NCI-H510A treated with DMSO at 0.1 percent for 48 hours (cell line): Measurements from ENCODE around the gene LRAT.

Experiments
- DNase-seq: peaks from one replicate; lab custom pipeline; 2025; lab: John Stamatoyannopoulos, UW

LRAT gene

DNA sequence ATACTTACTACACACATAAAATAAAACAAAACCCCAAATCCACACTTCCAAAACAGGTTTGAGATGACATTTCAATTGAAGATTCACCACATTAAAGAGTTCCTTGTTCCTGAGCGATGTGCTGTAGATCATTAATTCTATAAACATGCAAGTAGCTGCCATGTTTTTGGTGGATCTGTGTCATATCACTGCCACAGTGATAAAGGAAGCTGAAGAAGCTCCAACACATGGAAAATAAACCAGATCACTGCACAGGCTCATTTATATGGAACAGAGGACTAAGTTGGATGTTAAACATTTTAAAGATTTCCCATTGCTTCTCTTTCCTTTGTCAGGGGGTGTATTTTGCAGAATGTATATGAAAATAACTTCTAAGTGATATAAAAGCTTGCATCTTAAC lies 34.5 kb downstream of the LRAT start:
- DNase-seq = no peak

DNA sequence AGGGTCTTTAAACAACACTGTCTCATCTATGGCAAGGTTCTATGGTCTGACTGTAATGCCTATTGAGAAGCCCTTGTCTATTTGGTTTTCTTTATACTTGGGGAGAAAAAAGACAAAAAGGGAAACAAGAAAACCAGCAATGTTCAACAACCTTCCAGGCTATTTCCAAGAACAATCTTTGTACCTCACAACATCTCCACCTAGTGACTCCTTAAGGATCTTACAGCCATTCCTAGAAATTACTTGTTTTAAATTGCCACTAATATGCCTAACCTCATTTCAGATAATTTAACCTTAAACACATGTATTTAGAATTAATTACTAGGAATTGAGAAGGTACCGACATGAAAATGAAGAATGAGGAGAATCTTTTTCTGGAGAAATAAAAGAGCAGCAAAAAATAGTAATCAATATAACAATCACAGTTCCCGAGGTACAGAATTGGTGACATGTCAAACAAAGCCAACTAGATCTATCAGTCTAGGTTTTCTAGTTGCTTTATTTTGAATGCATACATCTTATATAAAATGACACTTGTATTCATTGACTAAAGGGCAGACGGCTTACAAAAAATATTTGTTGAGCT lies 35.7 kb downstream of the LRAT start:
- DNase-seq = no peak

DNA sequence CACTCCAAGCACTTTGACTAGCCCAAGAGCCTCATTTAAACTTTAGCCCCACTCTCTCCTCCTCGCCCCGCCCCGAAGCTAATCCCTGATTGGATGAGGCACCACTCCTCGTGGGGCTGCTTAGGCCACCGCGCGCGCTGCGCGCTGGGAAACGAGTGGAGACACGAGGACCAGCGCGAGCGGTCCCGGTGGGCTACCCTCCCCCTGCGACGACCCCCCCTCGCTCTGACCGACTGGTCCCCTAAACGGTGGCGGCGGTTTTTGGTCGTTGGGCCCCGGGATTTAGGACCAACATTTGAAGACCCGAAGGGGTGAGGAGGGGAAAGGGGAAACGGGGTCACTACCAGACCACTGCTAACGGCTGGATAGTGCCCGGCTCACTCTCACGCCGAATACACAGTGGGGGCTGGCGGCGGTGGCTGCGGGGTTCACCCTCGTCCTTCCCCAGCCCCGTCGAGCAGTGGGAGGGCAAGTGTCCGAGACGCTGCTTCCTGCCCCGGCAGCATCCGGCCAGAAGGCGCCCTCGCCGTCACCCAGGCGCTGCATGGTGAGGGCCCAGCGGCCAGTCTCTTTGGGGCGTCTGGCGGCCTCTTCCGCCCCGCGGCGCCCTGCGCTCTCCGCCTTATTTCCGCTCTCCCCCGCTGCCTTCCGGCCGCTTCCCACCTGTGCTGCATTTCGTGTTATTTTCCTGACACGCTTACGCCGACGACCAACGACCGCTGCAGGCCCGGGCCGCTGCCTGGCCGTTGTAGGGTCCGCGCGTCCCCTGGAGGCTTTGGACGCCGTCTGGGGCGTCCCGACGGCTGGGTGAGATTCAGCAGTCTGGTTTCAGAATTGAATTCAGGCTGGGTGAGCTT lies 37.6 kb downstream of the LRAT start, which contains the start of gene RBM46:
TSS of gene RBM46 (plus strand) at position 147 of the 857 bp plus-strand sequence. CDS start 15,481 bp downstream, outside the sequence.
- DNase-seq = peak; percentile 63

GRCh38 chr4:154781983-154782293 lies 38.1 kb downstream of the LRAT start:
- DNase-seq = no peak
